Omental fat pad (tissue), 4 donors: ENCODE results near the gene PDE4D. TPM values are rescaled to one million over a fixed set of nuclear protein-coding genes. Genes with fewer than 3 reads are reported as not detected.
A peak's percentile ranks its signal among the peaks of the same experiment; 100 is the strongest.
"Not testable (repeated sequence)": the region's sequence is repeated elsewhere in the genome, so short reads cannot be mapped to it uniquely, and the experiment has no call there.

ENCODE experiments used
- ATAC-seq: fragments of 150-250 bp; one replicate; pipeline ENCODE4 v1.9.1; 2016; ENCODE audit warnings: mild to moderate bottlenecking, moderate library complexity; ENCODE audit not compliant: low FRiP score
- DNase-seq: peaks from one replicate; pipeline ENCODE4 v3.0.0-alpha.2; 2019; ENCODE audit warnings: low spot score
- total RNA-seq, 4 donors: library from RNA; depleted of rRNA; stranded (reverse); fragments of >200 nt; gene quantifications; one replicate each; pipeline ENCODE4 v1.1.0, GENCODE V29; 2016
- TF ChIP-seq, protein P1 (sequence below), 3 donors: fragments of 450-650 bp; IDR thresholded peaks; one replicate each; pipeline ENCODE4 v1.5.1; 2016 to 2017; ENCODE audit warnings: antibody characterized with exemption in 3 of 3, mild to moderate bottlenecking in 3 of 3, moderate library complexity in 2 of 3

Gene PDE4D
- total RNA-seq, 4 donors from 2014 or later = 32.5 to 94.8 (median 43.2) TPM

DNA sequence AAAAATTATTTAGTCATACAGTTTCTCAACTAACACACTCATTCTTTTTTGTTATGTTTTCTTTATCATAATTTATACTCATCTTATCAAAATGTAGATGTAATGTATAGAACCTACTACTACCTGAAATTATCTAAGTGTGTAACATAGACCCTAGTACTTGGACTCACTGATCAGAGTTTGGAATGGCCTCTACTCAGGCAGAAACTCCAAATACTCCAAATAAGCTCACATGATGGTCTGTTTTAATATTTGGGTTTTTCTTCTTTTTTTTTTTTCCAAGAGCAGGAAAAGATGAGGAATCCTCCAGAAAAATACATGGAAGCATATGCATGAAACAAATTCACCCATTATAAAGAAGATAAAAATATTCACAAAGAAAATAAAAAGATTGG, 126.3 kb downstream of the PDE4D start:
- DNase-seq = no peak
- TF ChIP-seq, protein P1, sequence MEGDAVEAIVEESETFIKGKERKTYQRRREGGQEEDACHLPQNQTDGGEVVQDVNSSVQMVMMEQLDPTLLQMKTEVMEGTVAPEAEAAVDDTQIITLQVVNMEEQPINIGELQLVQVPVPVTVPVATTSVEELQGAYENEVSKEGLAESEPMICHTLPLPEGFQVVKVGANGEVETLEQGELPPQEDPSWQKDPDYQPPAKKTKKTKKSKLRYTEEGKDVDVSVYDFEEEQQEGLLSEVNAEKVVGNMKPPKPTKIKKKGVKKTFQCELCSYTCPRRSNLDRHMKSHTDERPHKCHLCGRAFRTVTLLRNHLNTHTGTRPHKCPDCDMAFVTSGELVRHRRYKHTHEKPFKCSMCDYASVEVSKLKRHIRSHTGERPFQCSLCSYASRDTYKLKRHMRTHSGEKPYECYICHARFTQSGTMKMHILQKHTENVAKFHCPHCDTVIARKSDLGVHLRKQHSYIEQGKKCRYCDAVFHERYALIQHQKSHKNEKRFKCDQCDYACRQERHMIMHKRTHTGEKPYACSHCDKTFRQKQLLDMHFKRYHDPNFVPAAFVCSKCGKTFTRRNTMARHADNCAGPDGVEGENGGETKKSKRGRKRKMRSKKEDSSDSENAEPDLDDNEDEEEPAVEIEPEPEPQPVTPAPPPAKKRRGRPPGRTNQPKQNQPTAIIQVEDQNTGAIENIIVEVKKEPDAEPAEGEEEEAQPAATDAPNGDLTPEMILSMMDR (IDR thresholded peaks at IDR 0.05) = no peak
- no peak for ATAC-seq

DNA sequence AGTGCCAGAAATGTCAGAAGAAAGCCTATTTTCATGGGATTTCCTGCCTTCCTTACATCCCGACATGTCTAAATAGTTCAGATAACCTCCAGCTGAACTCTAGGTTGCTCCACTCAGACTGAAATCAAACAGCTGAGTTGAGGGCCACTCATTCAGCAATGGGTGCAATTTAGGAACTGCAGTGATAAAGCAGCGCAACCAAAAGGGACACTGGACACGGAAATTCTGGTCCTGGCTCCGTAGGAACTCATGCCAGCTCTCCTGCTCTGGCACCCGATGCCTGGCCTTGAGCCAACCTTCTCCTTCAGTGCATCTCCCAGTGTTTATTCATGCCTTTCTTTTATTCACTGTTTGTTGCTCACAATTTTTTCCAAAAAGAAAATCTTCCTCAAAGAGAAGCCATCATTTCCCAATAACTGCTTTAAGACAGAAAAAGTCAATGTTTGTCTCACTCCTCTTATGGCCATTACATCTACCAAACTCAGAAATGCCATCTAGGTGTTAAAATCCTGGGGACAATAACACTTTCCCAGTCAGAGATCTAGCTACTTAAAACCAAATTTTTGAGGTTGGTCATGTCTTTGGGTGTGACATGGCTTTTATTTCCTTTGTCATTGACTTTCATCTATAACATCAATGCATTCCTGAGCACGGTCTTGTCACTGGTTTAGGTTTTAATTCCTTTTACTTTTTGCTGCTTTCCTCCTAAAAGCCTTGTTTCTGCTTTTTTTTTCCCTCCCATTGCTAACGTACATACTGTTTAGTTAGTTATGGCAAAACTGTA, 126.9 kb downstream of the PDE4D start:
- DNase-seq = no peak
- no peak for ATAC-seq
- TF ChIP-seq, protein P1 (IDR thresholded peaks at IDR 0.05) = no peak

DNA sequence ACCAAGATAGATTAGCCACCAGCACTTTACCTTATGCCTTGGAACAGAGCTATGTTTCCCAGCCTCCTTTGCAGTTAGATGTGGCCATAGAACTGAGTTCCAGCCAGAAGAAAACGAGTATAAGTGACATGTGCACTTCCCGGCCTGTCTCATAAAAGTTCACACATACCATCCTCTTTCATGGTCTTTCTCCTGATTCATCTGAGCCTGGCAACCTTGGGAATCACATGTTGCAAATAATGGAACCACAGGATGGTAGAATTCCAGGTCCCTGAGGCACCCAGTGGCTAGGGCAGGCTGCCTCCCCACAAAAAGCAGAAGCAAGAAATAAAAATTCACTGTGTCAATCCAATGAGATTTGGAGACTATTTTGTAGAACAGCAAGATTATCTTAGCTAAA, 128.1 kb downstream of the PDE4D start:
- ATAC-seq (no peak), DNase-seq (no peak)
- TF ChIP-seq, protein P1 (IDR thresholded peaks at IDR 0.05) = no peak

DNA sequence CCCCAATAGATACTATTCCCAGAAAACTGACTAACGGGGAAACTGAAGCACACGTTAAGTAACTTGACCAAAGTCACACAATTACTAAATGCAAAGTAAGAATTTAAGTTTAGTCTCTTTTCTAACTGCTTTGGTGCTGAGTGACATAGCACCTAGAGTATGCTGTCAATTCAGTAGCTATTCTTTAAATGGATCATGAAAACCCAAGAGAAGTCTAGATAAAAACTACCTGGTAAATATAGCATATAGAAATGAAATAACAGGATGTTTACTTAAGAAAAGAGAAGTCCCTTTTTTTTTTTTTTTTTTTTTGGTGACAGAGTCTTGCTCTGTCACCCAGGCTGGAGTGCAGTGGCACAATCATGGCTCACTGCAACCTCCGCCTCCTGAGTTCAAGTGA, 129.2 kb downstream of the PDE4D start:
- DNase-seq (no peak), ATAC-seq (no peak)
- TF ChIP-seq, protein P1 (IDR thresholded peaks at IDR 0.05) = no peak

DNA sequence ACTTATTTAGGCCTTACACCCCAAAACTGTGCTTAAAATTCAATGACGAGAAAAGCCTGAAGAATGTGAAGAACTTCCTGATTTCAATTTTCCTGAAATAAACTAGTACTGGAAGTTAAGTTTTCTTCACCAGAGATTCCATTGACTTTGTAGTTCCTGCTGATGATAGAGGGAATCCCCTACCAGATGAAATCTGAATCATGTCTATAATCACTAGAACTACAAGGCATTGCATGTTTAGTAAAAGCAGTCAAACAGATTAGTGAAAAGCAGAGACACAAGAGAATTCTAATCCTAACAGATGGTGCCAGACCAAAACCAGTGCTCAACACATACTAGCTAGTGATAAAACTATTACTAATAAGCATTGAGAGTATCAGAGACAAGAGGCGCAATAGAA, 130.0 kb downstream of the PDE4D start:
- DNase-seq (no peak), ATAC-seq (no peak)
- TF ChIP-seq, protein P1 (IDR thresholded peaks at IDR 0.05) = no peak

DNA sequence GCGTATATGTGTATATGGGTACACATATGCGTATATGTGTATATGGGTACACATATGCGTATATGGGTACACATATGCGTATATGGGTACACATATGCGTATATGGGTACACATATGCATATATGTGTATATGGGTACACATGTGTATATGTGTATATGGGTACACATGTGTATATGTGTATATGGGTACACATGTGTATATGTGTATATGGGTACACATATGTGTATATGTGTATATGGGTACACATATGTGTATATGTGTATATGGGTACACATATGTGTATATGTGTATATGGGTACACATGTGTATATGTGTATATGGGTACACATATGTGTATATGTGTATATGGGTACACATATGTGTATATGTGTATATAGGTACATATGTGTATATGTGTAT, 131.3 kb downstream of the PDE4D start:
- DNase-seq, ATAC-seq: not testable (repeated sequence)

DNA sequence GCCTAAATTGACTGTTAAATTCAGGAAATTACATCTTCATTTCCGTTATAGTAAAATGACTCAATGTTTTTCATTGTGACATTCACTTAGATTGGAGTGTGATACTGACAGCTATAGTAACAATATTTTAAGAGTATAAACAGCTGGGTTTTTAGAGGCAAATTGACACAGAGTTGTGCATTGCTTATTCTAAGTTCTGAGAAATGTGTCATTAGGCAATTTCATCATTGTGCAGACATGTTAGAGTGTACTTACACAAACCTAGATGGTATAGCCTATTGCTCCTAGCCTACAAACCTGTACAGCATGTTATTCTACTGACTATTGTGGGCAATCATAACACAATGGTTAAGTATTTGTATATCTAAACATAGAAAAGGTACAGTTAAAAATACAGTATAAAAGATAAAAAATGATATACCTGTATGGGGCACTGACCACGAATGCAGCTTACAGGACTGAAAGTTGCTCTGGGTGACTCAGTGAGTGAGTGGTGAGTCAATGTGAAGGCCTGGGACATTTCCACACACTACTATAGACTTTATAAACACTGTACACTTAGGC, 132.7 kb downstream of the PDE4D start:
- DNase-seq (no peak), ATAC-seq (peak; percentile 91)
- TF ChIP-seq, protein P1 (IDR thresholded peaks at IDR 0.05) = no peak
